ENCODE measurements around the gene CSTF2. TPM values are rescaled to one million over a fixed set of nuclear protein-coding genes. Genes with fewer than 3 reads are reported as not detected.
"Not testable (repeated sequence)": the region's sequence is repeated elsewhere in the genome, so short reads cannot be mapped to it uniquely, and the experiment has no call there.

CSTF2 gene
- total RNA-seq: 23.7 TPM

DNA sequence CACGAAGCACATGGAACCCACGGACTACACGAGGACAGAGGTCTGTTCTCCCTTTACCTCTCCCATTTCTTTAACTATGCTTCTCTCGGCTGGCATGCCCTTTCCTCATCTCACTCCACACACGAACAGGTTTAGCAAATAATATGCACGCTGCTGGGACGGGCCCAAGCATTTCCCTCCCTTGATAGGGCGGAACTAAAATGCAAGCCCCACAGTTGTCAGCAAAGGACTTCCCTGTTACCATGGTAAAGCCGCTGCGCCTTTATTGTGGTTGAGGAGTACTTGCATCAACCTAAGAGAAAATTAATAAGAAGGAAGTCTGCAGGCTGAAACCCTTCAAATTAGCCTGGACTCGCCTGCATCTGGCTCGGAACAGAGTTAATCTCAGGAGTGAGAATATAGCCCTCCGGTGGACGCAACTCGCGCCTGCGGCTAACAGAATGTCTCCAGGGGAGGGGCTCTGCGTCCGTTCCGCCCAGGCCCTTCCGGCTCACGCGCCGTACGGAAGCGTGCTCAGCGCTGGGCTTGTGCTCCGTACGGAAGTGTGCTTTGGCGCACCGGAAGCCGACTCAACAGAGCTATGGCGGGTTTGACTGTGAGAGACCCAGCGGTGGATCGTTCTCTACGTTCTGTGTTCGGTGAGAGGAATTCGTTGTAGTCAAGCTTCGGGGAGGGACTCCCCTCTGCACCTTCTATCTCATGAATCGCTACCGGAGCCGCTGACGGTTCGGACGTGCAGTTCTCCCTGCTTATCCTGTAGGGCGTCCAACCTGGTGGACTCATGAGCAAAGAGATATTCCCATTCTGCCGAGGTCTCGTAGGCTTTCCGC is at the start of gene CSTF2:
TSS of gene CSTF2 (plus strand) at position 555 of the 830 bp plus-strand sequence. CDS start at position 581, 26 bp downstream.
- peak; percentile 80 for DNase-seq (ENCODE audit: low spot score)

GRCh38 chrX:100796371-100796770 is 23.8 kb upstream of the CSTF2 start:
- not testable (repeated sequence) for DNase-seq (ENCODE audit: low spot score)

GRCh38 chrX:100797359-100797758 is 22.8 kb upstream of the CSTF2 start:
- DNase-seq (ENCODE audit: low spot score): no peak

GRCh38 chrX:100798484-100799214 is 21.5 kb upstream of the CSTF2 start:
- no peak for DNase-seq (ENCODE audit: low spot score)

- DNase-seq (ENCODE audit: low spot score): no peak
Observed at GRCh38 chrX:100802843-100803242, 17.3 kb upstream of the CSTF2 start.

DNA sequence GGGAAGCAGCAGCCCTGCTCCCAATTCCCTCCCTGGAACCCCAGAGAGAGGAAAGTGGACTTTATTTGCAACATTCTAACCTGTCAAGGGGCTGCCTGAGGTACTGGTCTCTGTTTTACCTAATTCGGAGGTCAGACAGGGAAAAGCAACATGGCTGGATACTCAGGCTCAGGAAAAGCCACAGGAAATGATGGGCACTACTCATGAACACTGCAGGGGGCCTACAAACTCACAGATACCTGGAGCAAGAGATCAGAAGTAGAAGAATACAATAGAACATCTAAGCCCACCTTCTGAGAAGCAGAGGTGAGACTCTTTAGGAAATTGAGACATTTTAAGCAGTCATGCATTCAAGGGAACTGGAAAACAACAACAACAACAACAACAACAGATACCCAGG is 15.4 kb upstream of the CSTF2 start:
- DNase-seq (ENCODE audit: low spot score): no peak

DNA sequence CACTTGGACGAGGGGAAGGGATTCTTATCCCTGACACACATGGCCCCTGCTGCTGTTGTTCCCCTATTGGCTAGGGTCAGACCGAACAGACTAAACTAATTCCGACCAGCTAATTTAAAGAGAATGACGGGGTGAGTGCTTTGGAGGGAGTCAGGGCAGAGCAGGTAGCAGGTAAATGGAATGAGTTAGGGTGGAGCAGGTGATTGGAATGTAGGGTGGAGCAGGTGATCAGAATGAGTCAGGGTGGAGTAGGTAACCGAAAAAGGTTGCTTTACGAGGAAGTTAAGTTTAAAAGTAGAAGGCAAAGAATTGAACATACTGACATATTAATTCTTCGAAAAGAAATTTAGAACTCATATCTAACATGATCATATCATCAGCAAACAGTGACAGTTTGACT is 11.9 kb upstream of the CSTF2 start:
- DNase-seq (ENCODE audit: low spot score): not testable (repeated sequence)

DNA sequence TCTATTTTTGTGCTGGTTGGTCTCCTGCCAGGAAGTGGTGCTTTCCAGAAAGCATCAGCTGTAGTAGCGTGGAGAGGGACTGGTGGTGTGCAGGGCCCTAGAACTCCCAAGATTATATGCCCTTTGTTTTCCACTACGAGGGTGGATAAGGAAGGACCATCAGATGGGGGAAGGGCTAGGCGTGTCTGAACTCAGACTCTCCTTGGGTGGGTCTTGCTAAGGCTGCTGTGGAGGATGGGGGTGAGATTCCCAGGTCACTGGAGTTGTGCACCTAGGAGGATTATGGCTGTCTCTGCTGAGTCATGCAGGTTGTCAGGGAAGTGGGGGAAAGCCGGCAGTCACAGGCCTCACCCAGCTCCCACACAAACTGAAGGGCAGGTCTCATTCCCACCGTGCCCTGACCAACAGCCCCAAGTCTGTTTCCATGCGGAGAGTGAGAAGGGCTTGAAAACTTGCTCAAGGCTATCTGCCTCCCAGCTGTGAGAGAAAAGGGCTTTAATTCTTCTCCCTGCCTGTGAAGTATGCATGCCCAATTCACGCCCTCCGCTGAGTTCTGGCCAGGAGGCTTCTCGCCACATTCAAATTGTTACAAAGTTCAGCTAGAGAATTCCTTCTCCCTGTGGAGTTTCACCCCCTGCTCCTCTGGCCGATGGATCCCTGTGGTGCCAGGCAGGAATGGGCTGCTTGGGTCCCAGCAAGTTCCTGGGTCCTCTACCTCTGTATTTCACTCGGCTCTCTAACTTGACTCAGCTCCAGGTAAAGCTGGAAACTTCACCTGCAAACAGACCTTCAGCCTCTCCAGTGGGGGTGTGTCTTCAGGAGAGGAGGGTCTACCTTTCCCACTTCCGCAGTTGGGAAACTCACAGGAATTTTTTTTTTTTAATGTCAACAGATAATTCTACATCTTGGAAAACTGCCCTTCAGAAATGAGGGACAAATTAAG is 7.7 kb upstream of the CSTF2 start:
- no peak for DNase-seq (ENCODE audit: low spot score)

GRCh38 chrX:100817340-100817739 is 2.9 kb upstream of the CSTF2 start:
- no peak for DNase-seq (ENCODE audit: low spot score)

DNA sequence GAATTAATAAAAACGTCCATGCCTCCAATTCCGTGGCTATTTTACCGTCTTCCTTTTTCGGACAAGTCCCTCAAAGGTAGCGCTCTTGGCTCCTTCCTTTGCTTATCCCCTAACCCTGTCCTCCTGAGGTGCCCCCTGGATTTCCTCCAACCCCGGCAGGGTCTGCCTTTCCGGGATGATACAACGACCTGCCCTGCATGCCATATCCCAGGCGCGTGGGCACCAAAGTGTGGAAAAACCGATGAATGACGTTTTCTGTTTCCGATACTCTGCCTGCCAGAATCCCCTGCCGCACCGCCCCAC is 706 bp upstream of the CSTF2 start:
- no peak for DNase-seq (ENCODE audit: low spot score)

DNA sequence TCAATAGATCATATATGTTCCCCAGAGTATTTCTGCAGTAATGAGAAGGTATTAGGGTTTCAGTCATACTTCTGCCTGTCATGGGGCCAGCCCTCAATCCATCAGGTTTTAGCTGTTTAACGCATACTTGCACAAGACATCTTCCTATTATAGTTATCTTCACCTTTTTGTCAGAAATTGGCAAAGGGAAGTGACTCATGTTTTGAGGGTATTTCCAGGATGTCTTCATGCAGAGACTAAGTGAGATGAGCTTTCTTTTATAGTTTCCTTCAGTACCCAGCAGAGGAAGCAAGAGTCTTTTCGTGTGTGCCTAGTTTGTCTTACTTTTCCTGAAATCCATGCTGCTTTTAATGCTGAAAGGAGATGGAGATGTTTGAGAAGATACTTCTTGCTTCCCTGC is 9.5 kb downstream of the CSTF2 start:
- no peak for DNase-seq (ENCODE audit: low spot score)

DNA sequence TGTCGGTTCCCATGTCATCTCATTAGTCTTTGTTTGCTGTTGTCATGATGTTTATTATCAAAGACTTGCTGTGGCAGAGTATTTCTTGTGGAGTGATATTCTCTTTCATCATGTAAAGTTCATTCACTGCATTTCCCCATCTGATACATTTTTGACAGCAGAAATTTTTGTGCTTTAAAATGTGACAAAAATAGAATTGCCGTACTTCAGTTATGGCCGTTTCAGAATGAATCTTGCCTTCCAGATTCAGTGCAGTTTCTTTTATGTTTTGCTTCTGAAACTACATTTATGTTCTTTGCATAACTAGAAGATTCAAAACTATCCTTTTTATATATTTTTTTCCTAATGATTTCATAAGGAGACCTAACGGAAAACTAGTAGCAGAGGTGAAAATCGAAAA is 10.0 kb downstream of the CSTF2 start:
- DNase-seq (ENCODE audit: low spot score): no peak

GRCh38 chrX:100830547-100830946 is 10.4 kb downstream of the CSTF2 start:
- DNase-seq (ENCODE audit: low spot score): no peak

GRCh38 chrX:100831219-100831946 is 11.2 kb downstream of the CSTF2 start:
- no peak for DNase-seq (ENCODE audit: low spot score)

GRCh38 chrX:100850317-100850716 is 30.1 kb downstream of the CSTF2 start:
- no peak for DNase-seq (ENCODE audit: low spot score)

GRCh38 chrX:100852810-100853209 is 32.6 kb downstream of the CSTF2 start:
- no peak for DNase-seq (ENCODE audit: low spot score)

DNA sequence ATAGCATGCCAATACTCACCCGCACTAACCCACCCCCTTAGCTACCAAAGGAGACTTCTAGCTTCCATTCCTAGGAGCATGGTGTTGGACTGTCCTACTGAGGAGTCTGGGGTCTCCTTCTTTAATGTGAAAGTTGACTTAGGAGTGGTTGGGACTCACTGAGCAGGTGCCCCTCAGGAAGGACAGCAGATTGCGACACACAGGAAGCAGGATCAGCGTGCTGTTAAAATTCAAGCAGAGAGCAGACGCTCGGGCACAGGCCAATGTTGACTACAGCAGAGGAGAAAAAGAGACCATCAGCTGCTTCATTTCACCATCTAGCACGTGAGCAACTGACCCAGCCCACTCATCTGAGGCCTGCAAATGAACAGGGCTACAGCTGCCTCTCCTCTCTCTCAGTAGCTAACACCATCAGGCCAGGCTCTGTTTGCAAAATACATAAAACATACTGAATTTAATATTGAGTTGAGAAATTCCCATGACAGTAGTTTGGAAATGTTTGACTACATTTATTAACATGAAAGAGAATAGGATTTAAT is 43.2 kb downstream of the CSTF2 start:
- DNase-seq (ENCODE audit: low spot score): no peak

GRCh38 chrX:100864657-100865391 is 44.6 kb downstream of the CSTF2 start:
- no peak for DNase-seq (ENCODE audit: low spot score)

DNA sequence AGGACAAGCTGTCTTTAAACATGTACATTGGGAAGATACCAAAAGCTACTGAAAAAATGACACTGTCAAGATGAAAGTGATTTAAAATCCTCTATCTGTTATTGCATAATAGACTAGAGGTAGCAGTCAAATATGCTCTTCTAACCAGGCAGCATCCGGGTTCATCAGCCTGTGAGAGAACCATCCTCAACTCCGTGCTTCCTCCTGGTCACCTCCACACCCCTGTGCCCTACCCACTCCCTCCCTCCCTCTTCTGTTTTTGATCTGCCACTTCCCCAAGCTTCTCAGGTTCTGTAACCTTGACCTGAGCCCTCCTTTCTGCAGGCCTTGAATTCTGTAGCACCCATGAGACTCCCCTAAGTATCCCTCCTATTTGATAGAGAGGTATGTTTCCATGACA is 48.1 kb downstream of the CSTF2 start:
- DNase-seq (ENCODE audit: low spot score): no peak

- DNase-seq (ENCODE audit: low spot score): no peak
Observed at GRCh38 chrX:100870527-100870926, 50.3 kb downstream of the CSTF2 start.
